Parathyroid adenoma (tissue), 2 donors: ENCODE data around the gene ZNF662.

ENCODE experiments used
- H2AFZ ChIP-seq: fragments of 300-600 bp; sonication (generic); one replicate; pipeline ENCODE4 v1.7.0; 2017; ENCODE audit warnings: antibody characterized with exemption, mild to moderate bottlenecking
- H3K27ac ChIP-seq: fragments of 300-600 bp; sonication (generic); one replicate; pipeline ENCODE4 v1.7.0; 2017
- H3K27me3 ChIP-seq: fragments of 300-600 bp; sonication (generic); one replicate; pipeline ENCODE4 v1.7.0; 2017; ENCODE audit warnings: low read length; ENCODE audit not compliant: control insufficient read depth, insufficient read depth
- H3K36me3 ChIP-seq: fragments of 300-600 bp; sonication (generic); one replicate; pipeline ENCODE4 v1.7.0; 2017; ENCODE audit warnings: low read length; ENCODE audit not compliant: control insufficient read depth, insufficient read depth
- H3K4me1 ChIP-seq: fragments of 300-600 bp; sonication (generic); one replicate; pipeline ENCODE4 v1.7.0; 2017; ENCODE audit warnings: control low read depth
- H3K4me2 ChIP-seq: fragments of 300-600 bp; sonication (generic); one replicate; pipeline ENCODE4 v1.7.0; 2017; ENCODE audit warnings: low read length
- H3K4me3 ChIP-seq: fragments of 300-600 bp; sonication (generic); one replicate; pipeline ENCODE4 v1.7.0; 2017; ENCODE audit warnings: low read depth, low read length
- H3K79me2 ChIP-seq: fragments of 300-600 bp; sonication (generic); one replicate; pipeline ENCODE4 v1.7.0; 2017; ENCODE audit warnings: control low read depth
- H3K9ac ChIP-seq: fragments of 300-600 bp; sonication (generic); one replicate; pipeline ENCODE4 v1.7.0; 2017; ENCODE audit warnings: mild to moderate bottlenecking
- H3K9me3 ChIP-seq: fragments of 300-600 bp; sonication (generic); one replicate; pipeline ENCODE4 v1.7.0; 2017; ENCODE audit warnings: low read length; ENCODE audit not compliant: control insufficient read depth
- TF ChIP-seq, protein P1 (sequence below): fragments of 300-600 bp; sonication (generic); IDR thresholded peaks from one replicate; pipeline ENCODE4 v1.7.0; 2017; ENCODE audit warnings: antibody characterized with exemption, mild to moderate bottlenecking
- donor health status: primary hyperparathyroidism.

ZNF662 gene

GRCh38 chr3:42867138-42867537 lies 38.8 kb upstream of the ZNF662 start:
- Histone ChIP-seq H3K9ac (no peak overlapping the region), H3K9me3 (no peaks in the 10 kb centered on the region), H3K36me3 (no peaks in the 10 kb centered on the region), H3K27me3 (no peaks in the 10 kb centered on the region), H3K4me1 (peaks cover 4% of the 10 kb centered on the region), H3K27ac (no peak overlapping the region), H3K79me2 (no peaks in the 10 kb centered on the region), H2AFZ (no peak overlapping the region), H3K4me2 (no peak overlapping the region), H3K4me3 (no peak overlapping the region)
- TF ChIP-seq, protein P1, sequence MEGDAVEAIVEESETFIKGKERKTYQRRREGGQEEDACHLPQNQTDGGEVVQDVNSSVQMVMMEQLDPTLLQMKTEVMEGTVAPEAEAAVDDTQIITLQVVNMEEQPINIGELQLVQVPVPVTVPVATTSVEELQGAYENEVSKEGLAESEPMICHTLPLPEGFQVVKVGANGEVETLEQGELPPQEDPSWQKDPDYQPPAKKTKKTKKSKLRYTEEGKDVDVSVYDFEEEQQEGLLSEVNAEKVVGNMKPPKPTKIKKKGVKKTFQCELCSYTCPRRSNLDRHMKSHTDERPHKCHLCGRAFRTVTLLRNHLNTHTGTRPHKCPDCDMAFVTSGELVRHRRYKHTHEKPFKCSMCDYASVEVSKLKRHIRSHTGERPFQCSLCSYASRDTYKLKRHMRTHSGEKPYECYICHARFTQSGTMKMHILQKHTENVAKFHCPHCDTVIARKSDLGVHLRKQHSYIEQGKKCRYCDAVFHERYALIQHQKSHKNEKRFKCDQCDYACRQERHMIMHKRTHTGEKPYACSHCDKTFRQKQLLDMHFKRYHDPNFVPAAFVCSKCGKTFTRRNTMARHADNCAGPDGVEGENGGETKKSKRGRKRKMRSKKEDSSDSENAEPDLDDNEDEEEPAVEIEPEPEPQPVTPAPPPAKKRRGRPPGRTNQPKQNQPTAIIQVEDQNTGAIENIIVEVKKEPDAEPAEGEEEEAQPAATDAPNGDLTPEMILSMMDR, result no peak

- H3K4me1 ChIP-seq, result peaks cover 5% of the 10 kb centered on the region
- H3K9ac ChIP-seq, result no peak overlapping the region
- H2AFZ ChIP-seq, result no peak overlapping the region
- no peaks in the 10 kb centered on the region for H3K9me3 ChIP-seq
- no peak overlapping the region for H3K27ac ChIP-seq
- no peak overlapping the region for H3K4me3 ChIP-seq
- no peaks in the 10 kb centered on the region for H3K36me3 ChIP-seq
- TF ChIP-seq, protein P1, result no peak
- H3K27me3 ChIP-seq, result no peaks in the 10 kb centered on the region
- no peaks in the 10 kb centered on the region for H3K79me2 ChIP-seq
- H3K4me2 ChIP-seq, result no peak overlapping the region
These were observed 37.1 kb upstream of the ZNF662 start for GRCh38 chr3:42868841-42869240.

- H3K27me3 ChIP-seq, result no peaks in the 10 kb centered on the region
- H3K36me3 ChIP-seq, result no peaks in the 10 kb centered on the region
- peaks cover 5% of the 10 kb centered on the region for H3K4me1 ChIP-seq
- no peaks in the 10 kb centered on the region for H3K79me2 ChIP-seq
- H2AFZ ChIP-seq, result peak overlapping the region; percentile 7
- no peak overlapping the region for H3K27ac ChIP-seq
- H3K9ac ChIP-seq, result no peak overlapping the region
- H3K9me3 ChIP-seq, result no peaks in the 10 kb centered on the region
- no peak overlapping the region for H3K4me3 ChIP-seq
- no peak overlapping the region for H3K4me2 ChIP-seq
- TF ChIP-seq, protein P1, result no peak
These were observed 34.2 kb upstream of the ZNF662 start for GRCh38 chr3:42871592-42872196.

DNA sequence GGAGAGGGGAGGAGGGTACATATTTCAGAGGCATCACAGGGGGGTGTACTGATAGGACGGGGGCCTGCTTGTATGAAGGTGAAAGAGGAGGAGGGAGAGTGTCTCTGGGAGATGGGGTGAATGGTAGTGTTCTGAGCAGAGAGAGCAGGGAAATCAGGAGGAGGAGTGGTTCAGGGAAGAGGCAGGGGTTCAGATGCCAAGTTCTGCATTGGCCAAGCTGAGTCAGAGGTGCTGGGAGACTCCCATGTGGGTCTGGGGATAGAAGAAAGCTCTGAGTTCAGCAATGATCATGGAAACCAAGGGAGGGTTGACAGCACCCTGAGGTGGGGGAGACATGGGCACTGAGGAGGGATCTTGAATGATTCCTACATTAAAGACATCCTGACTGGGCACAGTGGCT lies 33.2 kb upstream of the ZNF662 start:
- Histone ChIP-seq H3K4me2 (no peak overlapping the region), H3K9me3 (no peaks in the 10 kb centered on the region), H3K27ac (no peak overlapping the region)

More for the DNA sequence above, 33.2 kb upstream of the ZNF662 start:
- Histone ChIP-seq H3K9ac (no peak overlapping the region), H2AFZ (no peak overlapping the region), H3K4me1 (peaks cover 5% of the 10 kb centered on the region), H3K27me3 (no peaks in the 10 kb centered on the region), H3K4me3 (no peak overlapping the region), H3K79me2 (no peaks in the 10 kb centered on the region), H3K36me3 (no peaks in the 10 kb centered on the region)
- TF ChIP-seq, protein P1, result no peak
